Upper lobe of left lung (tissue), 6 donors: ENCODE measurements around the gene EIF5B. TPM values are rescaled to one million over a fixed set of nuclear protein-coding genes. Genes with fewer than 3 reads are reported as not detected.

Experiments used
- ATAC-seq, 2 donors: fragments of 200-7000 bp; cut with Tn5 transposase; one replicate each; pipeline ENCODE4 v1.9.1; 2022; ENCODE audit warnings: mild to moderate bottlenecking in 2 of 2, moderate library complexity in 2 of 2; ENCODE audit not compliant: low FRiP score in 2 of 2
- DNase-seq, 2 donors: peaks; one replicate each; pipeline ENCODE4 v3.0.0-alpha.2; 2019 to 2020
- H3K27ac ChIP-seq, 4 donors: fragments of 200-600 bp; sonication (generic); one replicate each; pipeline ENCODE4 v1.5.1; 2016 to 2019
- H3K27me3 ChIP-seq, 4 donors: fragments of 200-600 bp; sonication (generic); one replicate each; pipeline ENCODE4 v1.5.1; 2017 to 2019
- H3K36me3 ChIP-seq, 4 donors: fragments of 200-600 bp; sonication (generic); one replicate each; pipeline ENCODE4 v1.5.1; 2016 to 2019
- H3K4me1 ChIP-seq, 4 donors: fragments of 200-600 bp; sonication (generic); one replicate each; pipeline ENCODE4 v1.5.1; 2018 to 2019
- H3K4me3 ChIP-seq, 4 donors: fragments of 200-600 bp; sonication (generic); one replicate each; pipeline ENCODE4 v1.5.1; 2017 to 2019; ENCODE audit warnings: mild to moderate bottlenecking in 2 of 4, moderate library complexity in 1 of 4
- H3K9me3 ChIP-seq, 4 donors: fragments of 200-600 bp; sonication (generic); one replicate each; pipeline ENCODE4 v1.5.1; 2018 to 2019
- CTCF ChIP-seq, 6 experiments: fragments of 450-650 bp in 4 of 6; fragments of 200-600 bp in 2 of 6; sonication (generic) in 2 of 6; IDR thresholded peaks; one replicate each; pipeline ENCODE4 v1.5.1; 2016 to 2019; ENCODE audit warnings: antibody characterized with exemption in 6 of 6
- EP300 ChIP-seq, 4 donors: sonication (generic); formaldehyde crosslinking; IDR thresholded peaks; one replicate each; pipeline ENCODE4 v1.5.1; 2017; ENCODE audit warnings: antibody characterized with exemption in 4 of 4, control low read depth in 2 of 4
- POLR2A ChIP-seq, 4 donors: fragments of 450-650 bp; IDR thresholded peaks; one replicate each; pipeline ENCODE4 v1.5.1; 2016 to 2017; ENCODE audit warnings: antibody characterized with exemption in 4 of 4, mild to moderate bottlenecking in 2 of 4
- POLR2AphosphoS5 ChIP-seq, 2 donors: sonication (generic); formaldehyde crosslinking; IDR thresholded peaks; one replicate each; pipeline ENCODE4 v1.5.1; 2017; ENCODE audit warnings: antibody characterized with exemption in 2 of 2
- WGBS, 2 donors: methylation state at CpG; one replicate each; pipeline ENCODE4 v1.1.5; 2017 to 2018; 5-methylcytosine and 5-hydroxymethylcytosine counted together
- total RNA-seq, 6 donors: library from RNA; depleted of rRNA in 4 of 6; stranded (reverse); fragments of >200 nt in 4 of 6; gene quantifications; one replicate each; pipeline versions ENCODE4 v1.1.0 to v1.2.1, GENCODE V29; 2016 to 2021
- donor health status: DM: no; HTN: no; CAD: no; lungs with moderate emphysema.
- donor health status: DM: no; HTN: yes; CAD: no; lungs with severe emphysema.

Gene EIF5B
- total RNA-seq, 6 donors from 2014 or later: 19.9 to 39.0 (median 28.7) TPM

GRCh38 chr2:99389371-99389770 is 52.2 kb downstream of the EIF5B start:
- Histone ChIP-seq H3K36me3 (peaks cover 9 to 64% (median 27%) of the 10 kb centered on the region in 4 donors), H3K4me3 (no peak overlapping the region), H3K27ac (no peak overlapping the region), H3K27me3 (no peaks in the 10 kb centered on the region), H3K4me1 (no peaks in the 10 kb centered on the region), H3K9me3 (no peaks in the 10 kb centered on the region)
- TF ChIP-seq CTCF (IDR thresholded peaks at IDR 0.05): no peak
- no peak for TF ChIP-seq EP300 (IDR thresholded peaks at IDR 0.05)
- no peak for TF ChIP-seq POLR2AphosphoS5 (IDR thresholded peaks at IDR 0.05)
- TF ChIP-seq POLR2A (IDR thresholded peaks at IDR 0.05): no peak
- ATAC-seq (no peak), DNase-seq (no peak)
- WGBS, 2 donors: 42 to 98% methylated on average over 2 of the region's 2 CpGs

- H3K9me3 ChIP-seq: no peaks in the 10 kb centered on the region
- TF ChIP-seq EP300 (IDR thresholded peaks at IDR 0.05): no peak
- TF ChIP-seq POLR2AphosphoS5 (IDR thresholded peaks at IDR 0.05): no peak
- TF ChIP-seq CTCF (IDR thresholded peaks at IDR 0.05): no peak
- no peak for TF ChIP-seq POLR2A (IDR thresholded peaks at IDR 0.05)
- H3K27ac ChIP-seq: no peak overlapping the region
- no peaks in the 10 kb centered on the region for H3K27me3 ChIP-seq
- 92 to 97% methylated on average over 3 of the region's 3 CpGs for WGBS, 2 donors
- no peak for ATAC-seq
- no peak overlapping the region for H3K4me3 ChIP-seq
- no peak for DNase-seq
- no peaks in the 10 kb centered on the region for H3K4me1 ChIP-seq
- peaks cover 11 to 64% (median 29%) of the 10 kb centered on the region in 4 donors for H3K36me3 ChIP-seq
Observed at GRCh38 chr2:99389946-99390345, 52.8 kb downstream of the EIF5B start.

DNA sequence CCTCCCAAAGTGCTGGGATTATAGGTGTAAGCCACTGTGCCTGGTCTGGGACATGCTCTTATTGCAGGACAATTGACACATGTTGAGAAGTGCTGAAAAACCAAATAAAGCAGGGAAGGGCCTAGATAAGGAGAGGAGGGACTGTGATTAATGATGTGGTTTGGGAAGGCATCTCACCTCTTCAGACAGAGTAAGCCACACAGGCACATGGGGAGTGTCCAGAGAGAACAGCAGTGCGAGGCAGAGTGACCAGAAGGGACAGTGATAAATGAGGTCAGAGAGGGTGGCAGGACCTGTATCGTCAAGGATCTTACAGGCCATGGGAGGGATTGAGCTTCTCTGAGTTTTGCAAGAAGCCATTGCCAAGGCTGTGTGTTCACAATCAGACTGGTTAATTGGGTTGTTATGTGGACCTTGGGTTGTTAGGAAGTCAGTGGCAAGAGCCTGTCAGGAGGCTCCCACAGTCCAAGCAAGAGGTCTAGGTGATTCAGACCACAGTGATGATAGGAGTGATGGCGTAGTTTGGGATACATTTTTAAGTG is 58.5 kb downstream of the EIF5B start:
- no peak for ATAC-seq

DNA sequence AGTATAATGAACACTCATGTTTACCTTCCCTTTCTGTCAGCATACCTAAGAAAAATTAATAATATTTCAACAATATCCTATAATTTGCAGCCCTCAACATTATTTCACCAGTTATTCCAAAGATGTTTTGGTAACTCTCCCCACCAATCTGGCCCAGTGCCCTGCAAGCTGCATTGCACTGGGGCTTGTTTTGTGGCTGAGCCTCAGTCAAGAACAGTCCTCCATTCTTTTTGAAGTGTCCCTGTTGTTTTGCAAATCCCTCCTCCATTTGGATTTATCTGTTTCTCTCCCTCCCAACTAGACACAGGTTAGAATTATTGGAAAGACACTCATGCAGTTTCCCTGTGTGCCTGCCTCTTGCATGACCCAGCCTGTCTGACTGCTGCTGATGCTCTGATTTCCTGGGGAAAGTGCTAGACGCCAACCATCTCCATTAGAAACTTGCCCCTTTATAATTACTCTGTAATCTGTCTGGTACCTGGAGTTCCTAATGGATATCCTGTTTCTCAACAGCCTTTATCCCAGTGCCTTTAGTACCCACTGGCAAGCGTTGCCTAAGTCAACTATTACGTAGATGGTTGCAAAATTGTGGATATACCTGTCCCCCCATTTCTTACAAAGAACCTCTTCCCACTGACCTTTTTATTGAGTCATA is 60.2 kb downstream of the EIF5B start:
- no peaks in the 10 kb centered on the region for H3K27me3 ChIP-seq
- H3K27ac ChIP-seq: no peak overlapping the region
- no peak overlapping the region for H3K4me3 ChIP-seq
- no peak for TF ChIP-seq POLR2A (IDR thresholded peaks at IDR 0.05)
- no peak for TF ChIP-seq EP300 (IDR thresholded peaks at IDR 0.05)
- TF ChIP-seq CTCF (IDR thresholded peaks at IDR 0.05): no peak
- no peak for TF ChIP-seq POLR2AphosphoS5 (IDR thresholded peaks at IDR 0.05)
- 63 to 86% methylated on average over 3 of the region's 3 CpGs for WGBS, 2 donors
- H3K36me3 ChIP-seq: peaks cover 25 to 100% (median 75%) of the 10 kb centered on the region in 4 donors
- no peaks in the 10 kb centered on the region for H3K4me1 ChIP-seq
- ATAC-seq (no peak), DNase-seq (no peak)
- no peaks in the 10 kb centered on the region for H3K9me3 ChIP-seq

More for the DNA sequence above, 58.5 kb downstream of the EIF5B start:
- no peak overlapping the region for H3K27ac ChIP-seq
- H3K36me3 ChIP-seq: peaks cover 24 to 100% (median 73%) of the 10 kb centered on the region in 4 donors
- WGBS, 2 donors: 91 to 98% methylated on average over 3 of the region's 3 CpGs
- no peak for DNase-seq
- no peaks in the 10 kb centered on the region for H3K9me3 ChIP-seq
- no peaks in the 10 kb centered on the region for H3K27me3 ChIP-seq
- TF ChIP-seq CTCF (IDR thresholded peaks at IDR 0.05) (no peak), EP300 (IDR thresholded peaks at IDR 0.05) (no peak), POLR2A (IDR thresholded peaks at IDR 0.05) (no peak), POLR2AphosphoS5 (IDR thresholded peaks at IDR 0.05) (no peak)
- H3K4me1 ChIP-seq: no peaks in the 10 kb centered on the region
- H3K4me3 ChIP-seq: no peak overlapping the region

DNA sequence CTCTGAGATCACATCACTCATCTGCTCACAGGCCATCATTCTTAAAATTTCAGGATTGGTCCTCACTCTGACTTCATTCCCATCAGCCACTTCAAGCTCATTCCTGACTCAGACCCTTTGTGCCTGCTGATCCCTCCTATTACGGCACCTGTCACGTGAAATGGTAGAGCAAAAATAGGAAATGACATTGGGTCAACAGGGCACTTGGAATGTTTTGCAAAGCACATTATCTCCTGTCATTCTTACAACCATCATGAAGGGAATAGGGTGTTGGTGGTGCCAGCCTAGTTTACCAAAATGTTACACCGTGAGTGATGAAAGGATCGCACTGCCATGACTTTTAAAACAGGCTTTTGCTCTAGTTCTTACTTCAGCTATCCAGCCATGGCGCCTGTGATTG is 61.1 kb downstream of the EIF5B start:
- Histone ChIP-seq H3K4me3 (no peak overlapping the region), H3K27me3 (no peaks in the 10 kb centered on the region), H3K9me3 (no peaks in the 10 kb centered on the region), H3K27ac (no peak overlapping the region), H3K4me1 (no peaks in the 10 kb centered on the region), H3K36me3 (peaks cover 31 to 100% (median 82%) of the 10 kb centered on the region in 4 donors)
- WGBS, 2 donors: 92 to 93% methylated on average over 5 of the region's 5 CpGs
- no peak for ATAC-seq
- no peak for DNase-seq
- no peak for TF ChIP-seq POLR2AphosphoS5 (IDR thresholded peaks at IDR 0.05)
- no peak for TF ChIP-seq CTCF (IDR thresholded peaks at IDR 0.05)
- no peak for TF ChIP-seq EP300 (IDR thresholded peaks at IDR 0.05)
- TF ChIP-seq POLR2A (IDR thresholded peaks at IDR 0.05): no peak
